Lower leg skin (tissue), 3 donors: ENCODE results near the gene KDM1A.

Experiments
- CTCF ChIP-seq, 3 donors: fragments of 450-650 bp; IDR thresholded peaks; one replicate each; pipeline ENCODE4 v1.5.1; 2016; ENCODE audit warnings: antibody characterized with exemption in 3 of 3, mild to moderate bottlenecking in 3 of 3, moderate library complexity in 2 of 3
- POLR2A ChIP-seq, 2 donors: fragments of 450-650 bp; IDR thresholded peaks; one replicate each; pipeline ENCODE4 v1.6.1; 2016 to 2017; ENCODE audit warnings: antibody characterized with exemption in 2 of 2, mild to moderate bottlenecking in 1 of 2, moderate library complexity in 1 of 2

GRCh38 chr1:23083714-23084480 is 64.6 kb downstream of the KDM1A start:
- TF ChIP-seq CTCF (IDR thresholded peaks at IDR 0.05) (no peak), POLR2A (IDR thresholded peaks at IDR 0.05) (no peak)
